Medulla oblongata (tissue), 1 donor: ENCODE results near the gene SLMAP.
"Not testable (repeated sequence)": the region's sequence is repeated elsewhere in the genome, so short reads cannot be mapped to it uniquely, and the experiment has no call there.

Experiments
- DNase-seq: peaks from one replicate; pipeline ENCODE4 v3.0.0-alpha.2; 2015; ENCODE audit errors: extremely low spot score

The SLMAP gene

GRCh38 chr3:57794501-57794900, 38.4 kb downstream of the SLMAP start:
- no peak for DNase-seq

GRCh38 chr3:57794951-57795350, 38.8 kb downstream of the SLMAP start:
- DNase-seq = no peak

GRCh38 chr3:57796261-57796660, 40.2 kb downstream of the SLMAP start:
- no peak for DNase-seq

GRCh38 chr3:57797701-57798487, 41.8 kb downstream of the SLMAP start:
- no peak for DNase-seq

- peak; percentile 51 for DNase-seq
Observed at GRCh38 chr3:57803647-57804081, 47.6 kb downstream of the SLMAP start.

GRCh38 chr3:57805266-57805665, 49.2 kb downstream of the SLMAP start:
- DNase-seq = no peak

GRCh38 chr3:57805674-57806073, 49.6 kb downstream of the SLMAP start:
- DNase-seq = no peak

GRCh38 chr3:57806195-57806594, 50.1 kb downstream of the SLMAP start:
- not testable (repeated sequence) for DNase-seq

- no peak for DNase-seq
Observed at GRCh38 chr3:57808961-57809608, 53.0 kb downstream of the SLMAP start.

- no peak for DNase-seq
Observed at GRCh38 chr3:57809609-57809968, 53.5 kb downstream of the SLMAP start.

GRCh38 chr3:57810048-57810447, 53.9 kb downstream of the SLMAP start:
- no peak for DNase-seq

- DNase-seq = no peak
Observed at GRCh38 chr3:57810471-57811137, 54.5 kb downstream of the SLMAP start.

- no peak for DNase-seq
Observed at GRCh38 chr3:57815036-57815435, 58.9 kb downstream of the SLMAP start.

- DNase-seq = no peak
Observed at GRCh38 chr3:57816471-57817095, 60.5 kb downstream of the SLMAP start.

- DNase-seq = no peak
Observed at GRCh38 chr3:57818772-57819171, 62.7 kb downstream of the SLMAP start.

GRCh38 chr3:57820479-57820878, 64.4 kb downstream of the SLMAP start:
- no peak for DNase-seq

GRCh38 chr3:57821765-57822164, 65.7 kb downstream of the SLMAP start:
- DNase-seq = no peak

- DNase-seq = no peak
Observed at GRCh38 chr3:57822686-57823085, 66.6 kb downstream of the SLMAP start.

GRCh38 chr3:57825116-57825515, 69.0 kb downstream of the SLMAP start:
- DNase-seq = no peak

GRCh38 chr3:57826245-57826951, 70.3 kb downstream of the SLMAP start:
- no peak for DNase-seq

GRCh38 chr3:57826952-57827723, 71.0 kb downstream of the SLMAP start:
- no peak for DNase-seq
